HepG2 (cell line): ENCODE measurements around the gene PHF3. TPM values are rescaled to one million over a fixed set of nuclear protein-coding genes. Genes with fewer than 3 reads are reported as not detected.
A peak's percentile ranks its signal among the peaks of the same experiment; 100 is the strongest.

Source experiments
- CCDC6 ChIP-seq: sonication (generic); formaldehyde crosslinking; IDR thresholded peaks from 2 replicates; pipeline ENCODE4 v1.8.1; 2022; ENCODE audit warnings: mild to moderate bottlenecking, missing genetic modification reagents, moderate library complexity
- CREB1 ChIP-seq, 2 experiments: fragments of 450-650 bp in 1 of 2; IDR thresholded peaks; 2 replicates each; pipeline ENCODE4 v1.6.1; 2016 to 2017; ENCODE audit warnings: control low read depth in 1 of 2, mild to moderate bottlenecking in 1 of 2, missing compliant biosample characterization in 1 of 2, missing genetic modification characterization in 1 of 2
- CSRNP1 ChIP-seq: sonication (generic); formaldehyde crosslinking; IDR thresholded peaks from 2 replicates; pipeline ENCODE4 v1.8.1; 2023; ENCODE audit warnings: mild to moderate bottlenecking, missing genetic modification reagents
- FOSL1 ChIP-seq: sonication (generic); formaldehyde crosslinking; IDR thresholded peaks from 2 replicates; pipeline ENCODE4 v1.9.0; 2021; ENCODE audit warnings: missing genetic modification reagents, borderline replicate concordance
- GZF1 ChIP-seq: sonication (generic); formaldehyde crosslinking; IDR thresholded peaks from 2 replicates; pipeline ENCODE4 v1.5.1; 2020; ENCODE audit warnings: mild to moderate bottlenecking, missing genetic modification reagents
- IRF2 ChIP-seq: IDR thresholded peaks from 2 replicates; pipeline ENCODE4 v1.6.1; 2018; ENCODE audit warnings: missing genetic modification reagents, missing compliant biosample characterization
- KLF6 ChIP-seq: IDR thresholded peaks from 2 replicates; pipeline ENCODE4 v1.8.0; 2016; ENCODE audit warnings: missing biosample characterization, missing genetic modification reagents
- MEF2D ChIP-seq: sonication (generic); formaldehyde crosslinking; IDR thresholded peaks from 2 replicates; pipeline ENCODE4 v1.5.1; 2020; ENCODE audit warnings: mild to moderate bottlenecking, missing genetic modification reagents
- MXD4 ChIP-seq: IDR thresholded peaks from 2 replicates; pipeline ENCODE4 v1.6.1; 2016; ENCODE audit warnings: mild to moderate bottlenecking, missing biosample characterization, missing genetic modification reagents
- POLR2A ChIP-seq, 2 experiments: IDR thresholded peaks; 2 replicates each; pipeline ENCODE4 v1.6.1; 2011; ENCODE audit warnings: low read depth in 2 of 2, low read length in 2 of 2, mild to moderate bottlenecking in 1 of 2, moderate library complexity in 1 of 2; ENCODE audit not compliant: insufficient read depth in 1 of 2
- SRF ChIP-seq: IDR thresholded peaks from 2 replicates; pipeline ENCODE4 v1.6.1; 2011; ENCODE audit warnings: mild to moderate bottlenecking, low read depth, low read length, moderate library complexity
- SRSF9 ChIP-seq: fragments of 200-400 bp; formaldehyde crosslinking; IDR thresholded peaks from 2 replicates; pipeline ENCODE4 v1.6.1; 2018; ENCODE audit warnings: borderline replicate concordance, mild to moderate bottlenecking, low read depth, low read length; ENCODE audit not compliant: insufficient read depth, poor library complexity, severe bottlenecking
- ZBTB43 ChIP-seq: sonication (generic); formaldehyde crosslinking; conservative IDR thresholded peaks from 2 replicates; pipeline ENCODE4 v1.4.0; 2020; ENCODE audit warnings: missing genetic modification reagents
- ZC3H4 ChIP-seq: sonication (generic); formaldehyde crosslinking; IDR thresholded peaks from 2 replicates; pipeline ENCODE4 v1.4.0; 2020; ENCODE audit warnings: missing genetic modification reagents, borderline replicate concordance
- ZNF251 ChIP-seq: sonication (generic); formaldehyde crosslinking; IDR thresholded peaks from 2 replicates; pipeline ENCODE4 v1.9.0; 2021; ENCODE audit warnings: mild to moderate bottlenecking, missing genetic modification reagents
- ZNF253 ChIP-seq: sonication (generic); formaldehyde crosslinking; IDR thresholded peaks from 2 replicates; pipeline ENCODE4 v1.8.0; 2022; ENCODE audit warnings: mild to moderate bottlenecking, missing genetic modification reagents, borderline replicate concordance
- ZNF282 ChIP-seq: fragments of 450-650 bp; IDR thresholded peaks from 2 replicates; pipeline ENCODE4 v1.6.1; 2018; ENCODE audit not compliant: partially characterized antibody
- ZNF367 ChIP-seq: sonication (generic); formaldehyde crosslinking; IDR thresholded peaks from 2 replicates; pipeline ENCODE4 v1.4.0; 2020; ENCODE audit warnings: missing genetic modification reagents, borderline replicate concordance
- ZNF839 ChIP-seq: sonication (generic); formaldehyde crosslinking; IDR thresholded peaks from 2 replicates; pipeline ENCODE4 v1.4.0; 2020; ENCODE audit warnings: missing genetic modification reagents, mild to moderate bottlenecking, borderline replicate concordance
- ZSCAN20 ChIP-seq: sonication (generic); formaldehyde crosslinking; IDR thresholded peaks from 2 replicates; pipeline ENCODE4 v1.4.0; 2020; ENCODE audit warnings: missing genetic modification reagents, mild to moderate bottlenecking, borderline replicate concordance
- polyA plus RNA-seq, 8 experiments: library from polyadenylated mRNA; depleted of rRNA in 3 of 8; stranded (reverse) in 7 of 8; unstranded in 1 of 8; fragments of >200 nt; fragmentation: Illumina TruSeq in 4 of 8; extraction: Trizol in 4 of 8; gene quantifications; 2 replicates each; pipeline versions ENCODE4 v1.2.1 to v1.2.3, GENCODE V29; 2011 to 2016; ENCODE audit warnings: low read depth in 4 of 8, missing spikeins in 1 of 8, mixed read lengths in 1 of 8; ENCODE audit not compliant: insufficient read depth in 1 of 8
- total RNA-seq, 5 experiments: library from RNA; depleted of rRNA; stranded (reverse); fragments of >200 nt; fragmentation: Illumina TruSeq; extraction: Trizol; gene quantifications; 2 replicates each; pipeline ENCODE4 v1.2.3, GENCODE V29; 2016; ENCODE audit warnings: low read depth in 1 of 5
- TF ChIP-seq, protein P1 (sequence below): sonication (generic); formaldehyde crosslinking; IDR thresholded peaks from 2 replicates; pipeline ENCODE4 v1.4.0; 2020; ENCODE audit warnings: missing genetic modification reagents

The PHF3 gene
- total and polyA plus RNA-seq, 2 of the 13 experiments (the other 11 are each of a cell fraction or from before 2014, with no cell fraction given), result 19.8 to 70.4 TPM

DNA sequence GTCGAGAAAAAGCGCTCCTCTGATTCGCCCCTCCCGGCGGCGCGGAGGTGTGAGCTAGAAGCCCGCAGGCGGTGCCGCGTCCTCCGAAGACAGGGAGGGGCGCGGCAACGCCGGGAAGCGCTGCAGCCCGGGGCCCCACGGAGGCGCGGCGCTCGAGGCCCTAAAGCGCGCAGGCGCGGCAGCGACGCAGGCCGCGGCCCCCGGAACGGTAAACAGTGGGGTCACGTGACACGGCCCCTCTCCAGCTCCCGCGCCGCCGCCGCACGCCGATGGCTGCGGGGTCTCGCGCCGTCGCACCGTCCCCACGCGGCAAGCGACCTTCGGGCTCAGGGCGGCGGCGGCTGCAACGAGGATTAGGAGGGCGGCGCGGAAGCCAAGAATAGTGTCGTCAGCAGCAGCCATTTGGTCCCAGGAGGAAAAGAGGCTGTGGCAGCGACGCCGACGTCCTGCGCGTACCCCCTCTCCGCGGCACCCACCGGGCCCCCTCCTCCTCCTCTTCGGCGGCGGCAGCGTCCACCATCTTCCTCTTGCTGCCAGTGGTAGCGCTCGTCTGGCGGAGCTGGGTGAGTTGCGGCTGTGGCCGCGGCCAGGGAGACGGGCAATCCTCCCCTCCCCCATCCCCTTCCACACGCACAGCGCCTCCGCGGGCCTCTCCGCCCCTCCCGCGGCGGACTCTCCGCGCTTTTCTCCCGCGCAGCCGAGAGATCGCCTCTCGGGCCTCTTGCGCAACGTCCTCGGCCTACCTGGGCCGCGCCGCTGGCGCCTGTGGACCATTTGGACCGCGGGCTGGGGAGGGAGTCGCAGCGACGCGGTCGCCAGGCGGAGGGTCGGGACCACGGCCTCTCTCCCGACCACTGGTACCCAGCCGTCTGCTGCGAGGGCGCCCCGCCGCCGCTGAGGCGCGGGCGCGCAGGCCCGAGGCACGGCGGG lies at the start of gene PHF3 (continued):
- peak; percentile 78 for TF ChIP-seq CSRNP1 (CRISPR knock-in tag)
- peak; percentile 72 for TF ChIP-seq IRF2 (CRISPR knock-in tag)
- peak; percentile 58; the same call in 1 of the 2 replicates for TF ChIP-seq ZNF367 (CRISPR knock-in tag)
- TF ChIP-seq, protein P1, sequence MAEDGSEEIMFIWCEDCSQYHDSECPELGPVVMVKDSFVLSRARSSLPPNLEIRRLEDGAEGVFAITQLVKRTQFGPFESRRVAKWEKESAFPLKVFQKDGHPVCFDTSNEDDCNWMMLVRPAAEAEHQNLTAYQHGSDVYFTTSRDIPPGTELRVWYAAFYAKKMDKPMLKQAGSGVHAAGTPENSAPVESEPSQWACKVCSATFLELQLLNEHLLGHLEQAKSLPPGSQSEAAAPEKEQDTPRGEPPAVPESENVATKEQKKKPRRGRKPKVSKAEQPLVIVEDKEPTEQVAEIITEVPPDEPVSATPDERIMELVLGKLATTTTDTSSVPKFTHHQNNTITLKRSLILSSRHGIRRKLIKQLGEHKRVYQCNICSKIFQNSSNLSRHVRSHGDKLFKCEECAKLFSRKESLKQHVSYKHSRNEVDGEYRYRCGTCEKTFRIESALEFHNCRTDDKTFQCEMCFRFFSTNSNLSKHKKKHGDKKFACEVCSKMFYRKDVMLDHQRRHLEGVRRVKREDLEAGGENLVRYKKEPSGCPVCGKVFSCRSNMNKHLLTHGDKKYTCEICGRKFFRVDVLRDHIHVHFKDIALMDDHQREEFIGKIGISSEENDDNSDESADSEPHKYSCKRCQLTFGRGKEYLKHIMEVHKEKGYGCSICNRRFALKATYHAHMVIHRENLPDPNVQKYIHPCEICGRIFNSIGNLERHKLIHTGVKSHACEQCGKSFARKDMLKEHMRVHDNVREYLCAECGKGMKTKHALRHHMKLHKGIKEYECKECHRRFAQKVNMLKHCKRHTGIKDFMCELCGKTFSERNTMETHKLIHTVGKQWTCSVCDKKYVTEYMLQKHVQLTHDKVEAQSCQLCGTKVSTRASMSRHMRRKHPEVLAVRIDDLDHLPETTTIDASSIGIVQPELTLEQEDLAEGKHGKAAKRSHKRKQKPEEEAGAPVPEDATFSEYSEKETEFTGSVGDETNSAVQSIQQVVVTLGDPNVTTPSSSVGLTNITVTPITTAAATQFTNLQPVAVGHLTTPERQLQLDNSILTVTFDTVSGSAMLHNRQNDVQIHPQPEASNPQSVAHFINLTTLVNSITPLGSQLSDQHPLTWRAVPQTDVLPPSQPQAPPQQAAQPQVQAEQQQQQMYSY (CRISPR knock-in tag), result peak; percentile 64; the same call in 1 of the 2 replicates
- peak; percentile 82; the same call in 1 of the 2 replicates for TF ChIP-seq GZF1
- TF ChIP-seq ZC3H4 (CRISPR knock-in tag), result no peak; the same call in 1 of the 2 replicates
- TF ChIP-seq FOSL1 (CRISPR knock-in tag), result no peak
- peak; percentile 82; the same call in 1 of the 2 replicates for TF ChIP-seq CCDC6
- TF ChIP-seq CREB1 (IDR thresholded peaks at IDR 0.05), result peak; percentile 45; the same call in 1 of the 2 replicates
- TF ChIP-seq CREB1 (CRISPR knock-in tag; IDR thresholded peaks at IDR 0.05), result no peak
- peak; percentile 79 to 85 for TF ChIP-seq POLR2A (IDR thresholded peaks at IDR 0.05; ENCODE audit: insufficient read depth in 1 of 2, low read depth in 2 of 2, low read length in 2 of 2)
- TF ChIP-seq ZNF251 (CRISPR knock-in tag), result peak; percentile 89; the same call in 1 of the 2 replicates
- no peak for TF ChIP-seq ZNF282
- peak; percentile 97 for TF ChIP-seq MXD4 (CRISPR knock-in tag)
- TF ChIP-seq ZNF253 (CRISPR knock-in tag), result peak; percentile 97
- TF ChIP-seq ZBTB43 (CRISPR knock-in tag), result peak; percentile 88
- TF ChIP-seq ZNF839 (CRISPR knock-in tag), result no peak; the same call in none of the 2 replicates
- TF ChIP-seq ZSCAN20 (CRISPR knock-in tag), result peak; percentile 95
- peak; percentile 65 for TF ChIP-seq MEF2D
- no peak for TF ChIP-seq SRSF9
- peak; percentile 77; the same call in 1 of the 2 replicates for TF ChIP-seq KLF6 (CRISPR knock-in tag)
- no peak for TF ChIP-seq SRF
